PC-3 (cell line): ENCODE results near the gene BTNL3. TPM values are rescaled to one million over a fixed set of nuclear protein-coding genes. Genes with fewer than 3 reads are reported as not detected.

ENCODE experiments used
- ATAC-seq: fragments of 200-7000 bp; cut with Tn5 transposase; 2 replicates; pipeline ENCODE4 v1.9.1; 2020; ENCODE audit warnings: mild to moderate bottlenecking, moderate library complexity
- BruUV-seq: library from RNA; stranded (reverse); fragments of 400-500 nt; replicated peaks from 2 replicates; lab custom pipeline; 2021; lab: Mats Ljungman, UMichigan
- CTCF ChIA-PET: fragments of 300-600 bp; sonication (Branson Sonifier 250); formaldehyde crosslinking; loops from one replicate; lab custom pipeline; 2022; ENCODE audit warnings: antibody characterized with exemption; lab: Charles Lee
- POLR2A ChIA-PET: fragments of 300-600 bp; sonication (Branson Sonifier 250); formaldehyde crosslinking; loops from one replicate; lab custom pipeline; 2022; ENCODE audit warnings: antibody characterized with exemption; ENCODE audit not compliant: unreplicated experiment; lab: Charles Lee
- DNase-seq: peaks from one replicate; pipeline ENCODE4 v3.0.0-alpha.2; 2015
- H2AFZ ChIP-seq: fragments of 300-600 bp; sonication (generic); 2 replicates; pipeline ENCODE4 v1.6.0; 2016; ENCODE audit warnings: antibody characterized with exemption, low read length
- H3F3A ChIP-seq: fragments of 300-600 bp; sonication (generic); one replicate; pipeline ENCODE4 v1.6.0; 2017; ENCODE audit warnings: antibody characterized with exemption, low read length, control low read depth, mild to moderate bottlenecking; ENCODE audit not compliant: unreplicated experiment
- H3K27ac ChIP-seq: fragments of 300-600 bp; sonication (generic); 2 replicates; pipeline ENCODE4 v1.5.1; 2016; ENCODE audit warnings: mild to moderate bottlenecking, low read length
- H3K27me3 ChIP-seq: fragments of 300-600 bp; sonication (generic); 2 replicates; pipeline ENCODE4 v1.6.1; 2016; ENCODE audit warnings: low read length, mixed read lengths
- H3K36me3 ChIP-seq: fragments of 300-600 bp; sonication (generic); 2 replicates; pipeline ENCODE4 v1.6.1; 2016; ENCODE audit warnings: low read depth, mixed run types, low read length, mixed read lengths
- H3K4me1 ChIP-seq: fragments of 300-600 bp; sonication (generic); 2 replicates; pipeline ENCODE4 v1.5.1; 2016; ENCODE audit warnings: low read length; ENCODE audit not compliant: insufficient read depth
- H3K4me2 ChIP-seq: fragments of 300-600 bp; sonication (generic); 2 replicates; pipeline ENCODE4 v1.6.0; 2016; ENCODE audit warnings: low read length
- H3K4me3 ChIP-seq: fragments of 300-600 bp; sonication (generic); 2 replicates; pipeline ENCODE4 v1.5.1; 2016; ENCODE audit warnings: mild to moderate bottlenecking, low read length, mixed read lengths
- H3K79me2 ChIP-seq: fragments of 300-600 bp; sonication (generic); 2 replicates; pipeline ENCODE4 v1.6.1; 2017; ENCODE audit warnings: low read length, mixed read lengths
- H3K9ac ChIP-seq: fragments of 300-600 bp; sonication (generic); 2 replicates; pipeline ENCODE4 v1.6.0; 2016; ENCODE audit warnings: mild to moderate bottlenecking, low read length
- H3K9me2 ChIP-seq: fragments of 300-600 bp; sonication (generic); replicated peaks from 2 replicates; pipeline ENCODE4 v1.6.1; 2016; ENCODE audit warnings: mixed run types, low read length, mixed read lengths
- H3K9me3 ChIP-seq: fragments of 300-600 bp; sonication (generic); 2 replicates; pipeline ENCODE4 v1.6.1; 2016; ENCODE audit warnings: low read length, mixed read lengths
- H4K20me1 ChIP-seq: fragments of 300-600 bp; sonication (generic); 2 replicates; pipeline ENCODE4 v1.6.1; 2016; ENCODE audit warnings: low read length, mixed read lengths
- EZH2 ChIP-seq: fragments of 300-600 bp; sonication (generic); IDR thresholded peaks from one replicate; pipeline ENCODE4 v1.6.1; 2017; ENCODE audit warnings: antibody characterized with exemption, mild to moderate bottlenecking, low read length; ENCODE audit not compliant: unreplicated experiment
- EZH2phosphoT487 ChIP-seq: fragments of 300-600 bp; sonication (generic); IDR thresholded peaks from 2 replicates; pipeline ENCODE4 v1.6.1; 2018; ENCODE audit warnings: mild to moderate bottlenecking, antibody characterized with exemption, low read length, borderline replicate concordance
- intact Hi-C: fragments of 100-400 bp; cut with micrococcal nuclease; formaldehyde crosslinking; loops from 2 replicates; pipeline ENCODE4 v1.9.0; 2023
- total RNA-seq: library from RNA; depleted of rRNA; stranded (reverse); fragments of >200 nt; gene quantifications from 2 replicates; pipeline ENCODE4 v1.2.3, GENCODE V29; 2014
- TF ChIP-seq, protein P1 (sequence below): fragments of 300-600 bp; sonication (generic); conservative IDR thresholded peaks from 2 replicates; pipeline ENCODE4 v1.5.1; 2017; ENCODE audit warnings: antibody characterized with exemption, low read depth, mild to moderate bottlenecking, low read length

Gene BTNL3
- total RNA-seq, 1 experiment from 2014 or later = not detected

DNA sequence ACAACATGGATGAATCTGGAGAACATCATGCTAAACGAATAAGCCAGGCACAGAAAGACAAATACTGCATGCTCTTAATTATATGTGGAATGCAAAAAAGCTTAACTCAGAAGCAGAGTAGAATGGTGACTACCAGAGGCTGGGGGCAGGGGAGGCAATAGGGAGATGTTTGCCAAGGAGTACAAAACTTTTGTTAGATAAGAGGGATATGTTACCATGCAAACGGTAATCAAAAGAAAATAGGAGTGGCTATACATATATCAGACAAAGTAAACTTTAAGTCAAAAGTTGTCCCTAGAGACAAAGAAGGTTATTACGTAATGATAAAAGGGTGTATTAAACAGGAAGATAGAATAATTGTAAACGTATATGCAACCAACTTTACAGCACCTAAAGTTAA is 17.8 kb upstream of the BTNL3 start:
- Histone ChIP-seq H3K9me2 (no peaks in the 10 kb centered on the region), H4K20me1 (no peaks in the 10 kb centered on the region), H2AFZ (no peak overlapping the region), H3K9ac (no peak overlapping the region), H3K27me3 (no peaks in the 10 kb centered on the region), H3K9me3 (no peaks in the 10 kb centered on the region), H3K79me2 (no peaks in the 10 kb centered on the region), H3F3A (no peaks in the 10 kb centered on the region), H3K36me3 (no peaks in the 10 kb centered on the region), H3K27ac (no peak overlapping the region), H3K4me3 (no peak overlapping the region), H3K4me2 (no peak overlapping the region), H3K4me1 (peaks cover 16% of the 10 kb centered on the region)
- DNase-seq = no peak
- TF ChIP-seq, protein P1, sequence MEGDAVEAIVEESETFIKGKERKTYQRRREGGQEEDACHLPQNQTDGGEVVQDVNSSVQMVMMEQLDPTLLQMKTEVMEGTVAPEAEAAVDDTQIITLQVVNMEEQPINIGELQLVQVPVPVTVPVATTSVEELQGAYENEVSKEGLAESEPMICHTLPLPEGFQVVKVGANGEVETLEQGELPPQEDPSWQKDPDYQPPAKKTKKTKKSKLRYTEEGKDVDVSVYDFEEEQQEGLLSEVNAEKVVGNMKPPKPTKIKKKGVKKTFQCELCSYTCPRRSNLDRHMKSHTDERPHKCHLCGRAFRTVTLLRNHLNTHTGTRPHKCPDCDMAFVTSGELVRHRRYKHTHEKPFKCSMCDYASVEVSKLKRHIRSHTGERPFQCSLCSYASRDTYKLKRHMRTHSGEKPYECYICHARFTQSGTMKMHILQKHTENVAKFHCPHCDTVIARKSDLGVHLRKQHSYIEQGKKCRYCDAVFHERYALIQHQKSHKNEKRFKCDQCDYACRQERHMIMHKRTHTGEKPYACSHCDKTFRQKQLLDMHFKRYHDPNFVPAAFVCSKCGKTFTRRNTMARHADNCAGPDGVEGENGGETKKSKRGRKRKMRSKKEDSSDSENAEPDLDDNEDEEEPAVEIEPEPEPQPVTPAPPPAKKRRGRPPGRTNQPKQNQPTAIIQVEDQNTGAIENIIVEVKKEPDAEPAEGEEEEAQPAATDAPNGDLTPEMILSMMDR = no peak
- TF ChIP-seq EZH2phosphoT487 (no peak), EZH2 (no peak)
- ChIA-PET CTCF (no interaction called here), POLR2A (no interaction called here)
- intact Hi-C loops = no loop called here
- no peak for ATAC-seq
- BruUV-seq = no TSS peak

DNA sequence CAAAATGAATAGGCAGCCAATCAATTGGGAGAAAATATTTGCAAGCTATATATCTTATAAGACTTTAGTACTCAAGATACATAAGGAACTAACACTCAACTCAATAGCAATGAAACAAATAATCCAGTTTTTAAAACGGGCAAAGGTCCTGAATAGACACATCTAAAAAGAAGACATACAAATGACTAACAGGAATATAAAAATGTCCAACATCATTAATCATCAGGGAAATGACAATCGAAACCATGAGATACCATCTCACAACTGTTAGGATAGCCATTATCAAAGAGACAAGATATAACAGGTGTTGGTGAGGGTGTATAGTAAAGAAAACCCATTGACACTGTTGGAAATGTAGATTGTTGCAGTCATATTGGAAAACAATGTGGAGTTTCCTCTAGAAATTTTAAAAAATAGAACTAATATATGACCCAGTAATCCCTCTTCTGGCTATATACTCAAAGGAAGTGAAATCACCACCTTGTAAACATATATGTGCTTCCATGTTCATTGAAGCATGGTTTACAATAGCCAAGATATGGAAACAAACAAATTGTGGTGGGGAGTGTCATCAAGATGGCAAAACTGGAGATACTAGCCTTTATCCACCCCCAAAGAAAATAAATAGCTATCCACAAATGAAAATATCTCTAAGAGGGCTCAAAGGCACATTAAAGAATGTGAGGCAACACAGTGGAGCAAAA is 13.9 kb upstream of the BTNL3 start:
- peak overlapping the region; percentile 17; the same call in 1 of the 2 replicates for H3K4me2 ChIP-seq
- no peak overlapping the region for H2AFZ ChIP-seq
- CTCF ChIA-PET = no interaction called here
- H3K4me1 ChIP-seq = peaks cover 16% of the 10 kb centered on the region
- no peaks in the 10 kb centered on the region for H3K9me3 ChIP-seq
- intact Hi-C loops = no loop called here
- no peaks in the 10 kb centered on the region for H3K79me2 ChIP-seq
- H3F3A ChIP-seq = no peaks in the 10 kb centered on the region
- DNase-seq = peak; percentile 58
- no peaks in the 10 kb centered on the region for H3K27me3 ChIP-seq
- H3K9ac ChIP-seq = no peak overlapping the region
- no peak overlapping the region for H3K4me3 ChIP-seq
- ATAC-seq = peak; percentile 73
- POLR2A ChIA-PET = no interaction called here
- no peaks in the 10 kb centered on the region for H3K9me2 ChIP-seq
- H4K20me1 ChIP-seq = no peaks in the 10 kb centered on the region
- TF ChIP-seq EZH2 = no peak
- no peak for TF ChIP-seq EZH2phosphoT487
- H3K27ac ChIP-seq = peak overlapping the region; percentile 18
- no TSS peak for BruUV-seq
- no peaks in the 10 kb centered on the region for H3K36me3 ChIP-seq

DNA sequence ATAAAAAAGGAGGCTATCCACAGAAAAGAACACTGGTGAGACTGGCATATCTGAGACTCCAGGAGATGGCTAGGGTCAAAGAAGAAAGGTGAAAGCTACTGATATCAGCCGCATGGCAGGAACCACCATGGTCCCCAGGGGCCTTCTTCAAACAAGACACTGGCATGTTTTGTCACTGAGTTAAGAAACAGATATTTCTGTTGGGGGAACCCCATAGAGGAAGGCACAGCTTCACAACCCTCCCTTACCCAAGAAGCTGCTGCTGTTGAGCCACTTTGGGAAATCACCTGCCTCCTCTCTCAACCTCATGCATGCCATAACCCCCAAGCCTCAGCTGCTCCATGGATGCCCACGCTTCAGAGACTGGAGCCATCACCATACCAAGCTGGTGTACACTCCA is 13.3 kb upstream of the BTNL3 start:
- POLR2A ChIA-PET = no interaction called here
- Histone ChIP-seq H3K4me1 (peaks cover 16% of the 10 kb centered on the region), H3K9ac (no peak overlapping the region), H3K36me3 (no peaks in the 10 kb centered on the region), H3F3A (no peaks in the 10 kb centered on the region), H3K27me3 (no peaks in the 10 kb centered on the region), H3K79me2 (no peaks in the 10 kb centered on the region), H4K20me1 (no peaks in the 10 kb centered on the region), H3K27ac (no peak overlapping the region), H3K9me3 (no peaks in the 10 kb centered on the region), H2AFZ (no peak overlapping the region), H3K9me2 (no peaks in the 10 kb centered on the region), H3K4me2 (no peak overlapping the region), H3K4me3 (no peak overlapping the region)
- CTCF ChIA-PET = no interaction called here
- intact Hi-C loops = no loop called here
- no TSS peak for BruUV-seq
- no peak for DNase-seq
- ATAC-seq = no peak
- TF ChIP-seq EZH2phosphoT487 (no peak), EZH2 (no peak)
- TF ChIP-seq, protein P1 = no peak
